Measurements from ENCODE around the gene MICAL3.

The MICAL3 gene

DNA sequence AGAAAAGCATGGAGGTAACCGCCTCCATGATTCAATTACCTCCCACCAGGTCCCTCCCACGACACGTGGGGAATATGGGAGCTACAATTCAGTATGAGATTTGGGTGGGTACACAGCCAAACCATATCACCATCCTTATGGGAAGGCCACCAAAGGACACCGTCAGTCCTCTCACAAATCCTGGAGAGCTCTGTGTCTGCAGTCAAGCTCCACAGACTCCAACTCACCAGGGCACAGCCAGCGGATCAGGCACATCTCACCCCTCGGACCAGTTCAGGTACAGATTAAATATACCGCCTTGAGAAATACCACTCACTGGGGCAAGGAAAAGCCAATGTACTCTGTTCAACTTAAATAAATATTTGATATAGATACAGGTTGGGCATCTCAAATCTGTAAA, 100.3 kb downstream of the MICAL3 start:
- DNase-seq: no peak

DNA sequence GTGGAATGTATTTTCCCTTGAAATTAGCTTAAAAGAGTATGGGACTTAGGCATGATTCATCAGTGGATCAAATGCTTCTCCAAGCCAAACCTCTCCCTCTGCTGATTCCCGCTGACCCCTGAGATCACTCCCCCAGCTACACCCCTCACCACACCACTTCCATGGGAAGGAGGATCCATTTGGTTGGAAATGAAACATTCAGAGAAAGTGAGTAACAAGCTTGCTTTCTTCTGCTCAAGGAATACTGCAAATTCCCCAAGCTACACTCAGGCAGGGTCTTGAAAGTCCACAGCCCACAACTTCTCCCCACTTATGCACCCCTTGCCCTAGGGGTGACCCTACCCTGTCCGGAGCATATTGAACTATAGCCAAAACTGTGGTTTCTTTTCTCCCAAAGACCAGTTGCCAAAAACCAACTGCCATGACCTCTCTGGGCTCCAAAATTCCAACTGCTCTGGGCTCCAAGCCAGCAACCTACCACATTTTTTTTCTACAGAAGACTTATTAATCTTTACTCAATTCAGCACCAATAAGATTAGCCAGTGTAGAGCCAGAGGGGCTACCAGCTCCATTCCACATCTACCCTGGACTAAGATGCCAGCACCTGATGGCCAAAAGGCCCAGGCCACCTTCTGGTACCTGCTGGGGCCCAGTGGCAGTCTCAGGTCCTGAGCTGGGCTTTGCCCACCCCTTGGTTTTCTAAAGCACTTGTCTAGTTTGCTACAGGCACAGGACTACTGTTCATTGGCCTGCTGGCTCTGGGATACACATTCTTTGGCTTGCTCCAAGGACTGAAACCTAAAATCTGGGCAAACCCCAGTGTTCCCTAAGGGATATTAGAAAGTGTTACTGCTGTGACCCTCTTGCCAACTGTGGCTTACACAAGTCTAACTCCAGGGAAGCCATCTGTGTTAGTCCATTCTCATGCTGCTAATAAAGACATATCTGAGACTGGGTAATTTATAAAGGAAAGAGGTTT, 101.1 kb downstream of the MICAL3 start:
- no peak for DNase-seq

DNA sequence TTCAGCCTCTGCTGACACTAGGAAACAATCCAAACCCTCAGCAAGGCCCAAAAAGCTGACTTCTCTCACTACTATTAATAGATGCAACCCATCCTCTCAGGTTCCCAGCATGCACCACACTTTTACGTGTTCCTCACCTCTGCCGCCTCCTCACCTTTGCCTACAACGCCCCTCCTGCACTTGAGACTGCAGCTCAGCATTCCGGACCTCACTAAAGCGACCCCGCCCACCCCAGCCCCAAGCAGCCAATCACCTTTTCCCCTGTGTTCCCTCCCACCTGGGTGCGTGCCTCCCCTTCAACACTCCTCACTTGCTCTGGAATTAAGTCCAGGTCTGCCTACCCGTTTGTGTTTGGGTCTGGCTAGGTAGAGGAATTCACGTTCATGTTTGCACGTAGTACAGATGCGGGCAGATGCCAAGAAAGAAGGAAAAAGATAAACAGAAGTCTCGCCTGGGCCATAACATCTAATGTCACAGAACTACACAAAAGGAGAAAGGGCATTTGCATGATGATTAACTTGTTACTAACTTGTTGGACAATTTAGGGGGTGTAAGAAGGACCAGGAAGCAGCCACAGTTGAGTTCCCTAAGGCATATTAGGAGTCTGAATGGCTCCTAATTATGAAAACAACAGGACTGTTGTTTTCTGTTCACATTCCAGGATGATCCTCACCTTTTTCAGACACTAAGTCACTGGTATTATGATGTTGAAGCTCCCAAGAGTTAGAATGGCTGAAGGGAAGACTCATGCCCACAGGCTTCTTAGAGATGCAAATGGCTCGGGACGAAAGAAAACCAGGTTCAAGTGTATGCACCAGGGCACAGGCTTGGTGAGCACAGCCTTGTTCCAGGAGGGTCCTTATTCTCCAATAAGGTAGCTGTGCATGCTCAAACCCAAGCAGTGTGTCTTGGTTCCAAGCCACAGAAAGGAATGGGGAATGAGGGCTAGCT, 102.2 kb downstream of the MICAL3 start:
- DNase-seq: no peak

DNA sequence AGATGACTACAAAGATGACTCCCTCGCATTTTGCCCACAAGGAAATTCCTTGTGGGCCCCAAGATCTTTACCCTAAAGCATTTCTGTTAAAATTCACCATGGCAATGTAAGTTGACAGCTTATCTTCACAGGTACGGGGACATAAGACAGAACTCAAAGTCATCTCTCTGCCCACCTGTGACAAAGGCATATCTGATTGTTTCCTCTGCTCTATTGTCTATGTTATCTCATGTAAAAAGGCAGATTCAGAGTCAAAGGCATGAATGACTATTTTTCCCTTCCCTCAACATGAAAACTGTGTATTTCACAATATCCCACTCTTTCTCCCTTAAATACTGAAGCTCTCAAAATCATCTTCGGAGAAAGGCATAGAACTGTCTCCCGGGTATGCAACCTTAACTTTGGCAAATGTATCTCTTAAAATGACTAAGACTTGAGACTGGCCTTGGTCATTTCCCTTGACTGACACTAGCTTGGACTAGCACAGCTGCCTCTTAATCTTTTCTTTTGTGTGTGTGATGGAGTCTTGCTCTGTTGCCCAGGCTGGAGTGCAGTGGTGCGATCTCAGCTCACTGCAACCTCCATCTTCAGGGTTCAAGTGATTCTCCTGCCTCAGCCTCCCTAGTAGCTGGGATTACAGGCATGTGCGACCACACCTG, 103.2 kb downstream of the MICAL3 start:
- DNase-seq: no peak

DNA sequence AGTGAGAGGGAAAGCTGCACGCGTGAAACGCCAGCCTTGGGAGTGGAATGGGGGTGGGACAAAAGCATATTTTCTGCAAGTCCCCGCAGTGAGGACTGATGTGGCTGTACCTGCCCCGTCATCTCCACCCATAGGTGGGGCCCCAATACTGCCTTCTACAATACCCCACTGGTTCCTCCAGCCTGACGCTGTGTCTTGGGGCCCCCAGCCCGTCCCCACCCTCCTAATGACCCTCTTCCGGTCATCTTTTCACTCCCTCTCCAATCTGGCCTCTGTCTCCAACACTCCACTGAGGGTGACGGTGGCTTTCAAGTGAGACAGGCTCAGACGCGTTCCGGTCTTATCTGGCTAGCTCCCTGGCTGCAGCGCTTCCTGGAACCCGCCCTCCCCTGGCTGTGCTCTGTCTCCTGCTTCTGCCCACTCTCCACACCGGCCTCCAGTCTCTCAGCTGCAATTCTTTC, 104.2 kb downstream of the MICAL3 start:
- no peak for DNase-seq

DNA sequence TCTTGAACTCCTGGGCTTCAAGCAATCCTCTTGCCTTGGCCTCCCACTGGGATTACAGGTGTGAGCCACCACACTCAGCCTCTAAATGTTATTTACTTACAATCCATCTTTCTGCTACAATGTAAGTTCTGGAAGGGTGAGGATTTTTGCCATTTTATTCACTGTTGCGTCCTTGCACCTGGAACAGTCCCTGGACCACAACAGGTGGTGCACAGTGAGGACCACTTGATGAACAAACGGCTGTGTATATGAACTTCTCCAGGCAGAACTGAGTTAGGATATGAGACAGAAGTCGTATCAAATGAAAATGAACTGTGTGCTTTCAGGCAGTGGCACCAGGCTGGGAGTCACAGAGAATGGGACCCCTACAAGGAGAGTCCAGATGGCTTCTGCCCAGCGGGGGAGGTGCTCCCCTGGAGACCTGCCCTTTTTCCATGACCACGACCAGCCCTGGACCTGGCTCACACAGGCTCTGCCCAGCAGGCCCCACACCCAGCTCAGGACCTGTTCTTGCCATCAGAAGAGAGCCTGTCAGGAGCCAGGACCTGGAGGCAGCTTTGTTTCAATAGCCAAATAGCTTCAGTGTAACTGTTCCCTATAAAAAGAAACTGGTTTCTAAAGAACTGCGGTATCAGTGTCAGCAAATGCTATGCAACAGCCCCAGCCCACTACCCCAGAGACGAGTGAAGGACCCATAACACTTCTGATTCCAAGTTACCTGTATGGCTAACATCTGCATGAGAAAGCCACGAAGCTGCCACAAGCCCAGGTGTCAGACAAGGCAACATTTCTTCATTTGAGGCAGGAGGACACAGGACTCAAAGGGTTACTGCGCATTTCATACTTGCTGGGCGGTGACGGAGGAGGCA, 104.9 kb downstream of the MICAL3 start:
- no peak for DNase-seq

DNA sequence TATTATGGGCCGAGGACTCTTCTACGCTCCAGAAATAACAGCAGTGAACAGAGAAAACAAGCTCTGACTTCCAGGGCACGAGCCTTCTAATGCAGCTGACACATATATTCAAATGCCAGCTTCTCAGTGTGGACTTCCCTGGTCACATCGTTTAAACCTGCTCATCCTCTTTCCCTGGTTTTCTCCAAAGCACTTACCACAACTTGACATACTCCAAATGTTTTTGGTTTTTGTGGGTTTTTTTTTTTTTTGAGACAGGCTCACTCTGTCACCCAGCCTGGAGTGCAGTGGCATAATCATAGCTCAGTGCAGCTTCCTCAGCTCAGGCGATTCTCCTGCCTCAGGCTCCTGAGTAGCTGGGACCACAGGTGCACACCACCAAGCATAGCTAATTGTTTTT, 105.5 kb downstream of the MICAL3 start:
- no peak for DNase-seq

DNA sequence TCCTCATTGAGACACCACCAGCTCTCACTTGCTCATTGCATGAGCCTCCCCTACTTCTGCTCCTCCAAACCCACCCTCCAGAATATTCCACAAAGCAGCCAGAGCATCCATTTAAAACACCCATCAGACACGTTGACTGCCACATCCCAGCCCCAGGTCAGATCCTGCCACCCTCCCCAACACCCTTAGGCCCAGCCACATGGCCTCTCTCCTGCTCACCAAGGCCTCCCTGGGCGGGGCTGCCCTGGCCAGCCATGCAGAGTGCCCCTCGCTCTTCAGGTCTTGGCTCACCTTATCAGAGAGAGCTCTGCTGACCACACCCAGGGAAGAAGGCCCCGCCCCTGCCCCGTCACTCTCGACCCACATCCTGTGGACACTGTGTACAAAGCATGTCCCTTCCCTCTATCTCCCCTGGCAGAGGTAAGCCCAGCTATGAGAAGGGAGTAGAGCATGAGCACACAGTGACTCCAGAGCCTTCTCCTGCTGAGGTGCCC, 106.8 kb downstream of the MICAL3 start:
- DNase-seq: no peak

DNA sequence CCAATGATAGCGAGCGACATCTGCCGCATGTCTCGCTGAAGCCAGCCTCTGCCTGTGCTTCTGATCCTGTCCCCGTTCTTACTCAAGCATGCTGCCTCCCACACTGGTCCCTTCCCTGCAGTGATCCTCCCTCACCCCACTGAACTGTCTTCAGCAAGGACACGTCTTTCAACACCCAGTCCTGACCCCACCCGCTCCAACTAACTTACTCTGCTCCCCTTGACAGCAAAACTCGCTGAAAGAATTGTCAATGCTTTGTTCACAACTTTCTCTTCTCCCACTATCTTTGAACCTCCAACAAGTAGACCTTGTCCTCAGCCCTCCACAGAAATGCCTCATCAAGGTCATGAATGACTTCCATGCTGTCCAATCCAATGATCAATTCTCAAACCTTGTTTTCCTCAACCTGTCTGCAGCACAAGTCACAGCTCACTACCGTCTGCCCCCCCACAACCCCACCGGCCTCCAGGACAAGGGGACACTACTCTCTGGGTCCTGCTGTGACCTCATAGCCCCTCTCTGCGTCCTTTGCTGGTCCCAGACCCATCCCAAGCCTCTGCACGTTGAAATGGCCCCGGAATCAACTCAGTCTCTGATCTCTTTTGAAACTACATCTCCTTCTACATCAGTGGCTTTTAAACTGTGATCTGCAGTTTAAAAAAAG, 108.0 kb downstream of the MICAL3 start:
- DNase-seq: no peak

DNA sequence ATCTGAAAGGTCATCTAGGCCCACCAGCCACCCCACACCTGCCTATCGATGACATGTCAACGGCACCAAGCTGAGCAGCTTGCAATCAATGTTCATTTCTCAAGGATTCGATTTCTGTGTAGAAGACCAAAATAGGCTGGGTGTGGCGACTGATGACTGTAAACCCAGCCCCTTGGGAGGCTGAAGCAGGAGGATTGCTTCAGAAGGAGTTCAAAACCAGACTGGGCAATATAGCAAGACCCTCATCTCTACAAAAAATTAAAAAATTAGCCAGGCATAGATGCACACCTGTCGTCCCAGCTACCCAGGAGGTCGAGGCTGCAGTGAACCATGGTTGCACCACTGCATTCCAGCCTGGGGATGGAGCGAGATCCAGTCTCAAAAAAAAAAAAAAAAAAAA, 108.7 kb downstream of the MICAL3 start:
- no peak for DNase-seq

DNA sequence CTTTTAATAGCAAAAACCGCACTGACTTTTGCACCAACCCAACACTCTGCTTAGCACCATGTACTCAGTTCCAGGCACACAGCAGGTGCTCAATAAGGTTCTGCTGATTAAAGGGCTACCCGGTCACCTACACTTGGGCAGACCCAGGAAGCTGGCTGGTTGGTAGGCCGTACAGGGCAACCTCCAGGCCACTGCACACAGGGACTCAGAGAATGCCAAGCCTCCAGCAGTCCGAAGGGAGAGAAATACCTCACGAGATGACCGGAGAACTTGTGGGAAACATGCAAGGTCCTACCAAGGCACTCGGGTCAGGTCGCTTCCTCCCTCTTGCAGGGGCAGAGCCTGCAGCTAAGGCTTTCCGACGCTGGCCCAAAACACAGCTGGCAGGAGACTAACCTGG, 109.2 kb downstream of the MICAL3 start:
- no peak for DNase-seq

DNA sequence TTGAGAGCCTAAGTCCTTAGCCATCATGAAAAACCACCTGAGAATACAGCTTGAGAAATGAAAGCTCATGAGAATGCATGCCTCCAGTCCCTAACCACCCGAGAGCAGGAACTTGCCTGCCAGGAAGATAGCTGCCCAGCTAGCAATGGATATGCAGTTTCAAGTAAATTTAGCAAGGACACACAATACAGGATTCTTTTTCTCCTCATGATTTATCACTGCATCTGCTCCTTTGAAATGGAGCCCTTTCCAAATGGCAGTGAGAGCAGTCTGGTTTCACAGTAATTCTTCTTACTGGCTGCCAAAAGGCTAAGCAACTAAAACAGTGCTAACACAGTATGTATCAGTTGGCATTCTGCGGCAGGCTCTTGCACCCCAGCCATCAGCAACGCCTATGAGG, 109.9 kb downstream of the MICAL3 start:
- no peak for DNase-seq

DNA sequence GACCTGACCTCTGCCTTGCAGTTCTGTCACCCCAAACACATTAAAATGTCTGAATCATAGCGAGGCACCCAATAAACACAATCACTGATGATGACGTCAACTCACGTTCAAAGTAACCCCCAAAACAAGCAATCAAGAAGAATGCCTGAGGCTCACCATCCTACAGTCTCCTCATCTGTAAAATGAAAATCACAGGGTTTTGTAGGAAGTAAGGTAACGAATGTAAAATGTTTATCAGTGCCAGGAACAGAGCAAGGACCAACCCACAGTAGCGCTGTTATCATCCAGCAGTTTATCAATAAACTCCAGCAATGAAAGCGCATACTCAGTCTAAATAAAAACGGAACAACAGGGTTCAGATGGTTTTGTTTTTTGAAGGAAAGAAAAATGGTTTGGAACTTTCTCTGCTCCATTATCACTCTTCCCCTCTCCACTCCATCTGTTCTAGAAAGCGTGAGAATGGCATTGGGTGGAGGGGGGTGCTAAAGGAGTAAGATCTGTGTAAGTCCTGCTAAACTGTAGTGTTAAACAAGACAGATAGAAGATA, 110.5 kb downstream of the MICAL3 start:
- DNase-seq: no peak

DNA sequence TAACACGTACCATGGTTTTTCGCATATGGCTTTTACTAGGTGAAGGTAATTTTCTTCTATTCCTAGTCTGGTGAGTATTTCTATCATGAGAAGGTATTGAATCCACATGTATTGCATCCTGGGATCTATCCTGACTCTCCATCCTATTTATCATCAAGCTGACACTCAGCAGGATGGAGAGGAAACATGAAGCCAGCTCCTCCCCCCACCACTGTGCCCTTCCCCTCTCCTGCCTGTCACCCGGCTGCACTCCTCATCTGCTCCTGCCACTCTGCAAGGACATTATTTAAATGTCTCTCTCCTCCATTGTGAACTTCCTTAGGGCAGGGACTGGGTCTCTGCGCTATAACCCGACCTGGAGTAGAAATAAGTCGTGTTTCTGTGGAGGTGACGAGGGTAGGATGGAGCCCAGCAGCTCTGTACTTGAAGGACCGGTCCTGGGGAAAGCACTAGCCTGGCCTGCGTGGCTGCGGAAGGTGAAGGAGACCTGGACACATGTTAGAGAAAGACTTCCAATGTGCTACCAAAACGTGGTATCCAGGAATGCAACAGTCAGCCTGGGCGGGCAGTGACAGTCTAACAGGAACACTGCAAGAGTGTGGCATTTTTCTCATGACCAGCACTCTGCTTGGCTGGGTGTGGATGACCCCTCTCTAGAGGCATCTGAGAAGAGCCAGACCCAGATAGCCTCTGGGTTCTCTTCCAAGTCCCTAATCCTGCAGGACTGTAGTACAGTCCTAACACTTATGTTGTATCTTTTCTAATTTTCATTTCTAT, 111.2 kb downstream of the MICAL3 start:
- DNase-seq: no peak

DNA sequence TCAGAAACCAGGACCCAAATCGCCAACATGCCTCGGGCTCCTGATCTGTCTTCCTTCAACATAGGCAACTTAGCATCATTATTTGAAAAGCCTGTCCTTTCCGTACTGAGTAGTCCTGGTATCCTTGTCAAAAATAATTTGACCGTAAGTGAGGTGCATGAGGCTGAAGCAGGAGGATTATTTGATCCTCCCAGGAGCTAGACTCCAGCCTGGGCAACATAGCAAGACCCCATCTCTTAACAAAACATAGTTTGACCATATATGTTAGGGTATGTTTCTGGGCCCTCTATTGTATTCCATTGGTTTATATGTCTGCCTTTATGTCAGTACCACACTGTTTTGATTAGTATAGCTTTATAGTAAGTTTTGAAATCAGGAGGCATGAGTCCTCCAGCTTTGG, 112.5 kb downstream of the MICAL3 start:
- no peak for DNase-seq

DNA sequence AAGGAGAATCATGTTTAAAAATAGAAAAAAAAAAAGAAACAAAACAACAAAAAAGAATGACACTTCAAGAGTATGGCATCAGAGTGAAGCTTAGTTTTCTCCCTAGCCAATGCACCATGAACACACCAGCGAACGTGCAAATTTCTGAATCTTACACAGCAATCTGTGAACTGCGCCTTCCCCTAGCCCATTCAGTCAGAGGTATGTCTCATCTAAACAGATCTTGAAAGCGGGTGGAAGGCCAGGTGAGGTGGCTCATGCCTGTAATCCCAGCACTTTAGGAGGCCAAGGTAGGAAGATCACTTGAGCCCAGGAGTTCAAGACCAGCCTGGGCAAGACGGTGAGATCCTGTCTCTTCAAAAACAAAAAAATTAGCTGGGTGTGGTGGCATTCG, 113.1 kb downstream of the MICAL3 start:
- no peak for DNase-seq

DNA sequence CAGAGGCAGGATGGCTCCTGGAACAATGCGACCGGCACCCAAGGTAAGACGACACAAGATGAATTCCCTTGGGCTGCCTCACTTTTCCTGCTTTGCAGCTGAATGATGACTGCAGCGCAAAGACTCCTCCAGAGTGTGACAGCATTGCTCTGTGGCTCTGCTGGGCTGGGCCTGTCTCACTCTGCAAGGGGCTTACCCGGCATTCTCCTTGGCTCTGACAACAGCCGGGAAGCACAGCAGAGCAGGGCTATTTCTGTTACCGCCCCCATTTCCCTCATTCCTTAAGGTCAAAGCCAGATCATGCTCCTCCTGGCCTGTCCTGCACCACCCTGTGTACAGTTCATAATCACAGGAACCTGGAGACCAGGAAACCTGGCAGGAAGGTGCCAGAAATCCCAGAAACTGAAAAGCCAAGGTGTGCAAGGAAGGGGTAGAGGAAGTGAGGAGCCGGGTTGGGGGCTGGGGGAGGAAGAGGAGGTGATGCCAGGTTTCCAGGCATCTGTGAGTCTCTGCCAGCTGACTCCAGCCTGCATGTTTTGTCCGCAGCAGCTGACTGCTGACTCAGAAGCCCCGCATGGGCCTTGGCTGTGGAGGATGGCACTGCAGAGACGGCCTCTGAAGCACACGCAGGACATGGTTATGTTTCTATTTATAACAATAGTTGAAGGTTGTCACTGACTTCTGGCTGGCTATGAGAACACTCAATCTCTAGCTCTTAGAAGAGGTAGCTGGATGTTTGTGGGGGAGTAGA, 113.6 kb downstream of the MICAL3 start:
- DNase-seq: no peak

DNA sequence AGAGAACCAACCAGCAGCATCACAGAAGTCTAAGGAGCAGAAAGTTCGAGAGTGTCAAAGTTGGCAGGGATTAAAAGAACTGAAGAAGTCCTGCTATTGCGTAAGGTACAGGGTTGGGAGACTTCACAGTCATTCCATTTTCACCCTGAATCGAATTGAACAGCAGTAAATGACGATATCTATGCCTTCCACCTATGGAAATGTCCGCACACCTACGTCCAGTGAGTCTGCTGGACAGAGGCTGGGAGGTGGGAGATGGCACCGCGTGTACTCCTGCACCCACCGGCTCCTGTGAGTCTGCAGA, 116.7 kb downstream of the MICAL3 start:
- DNase-seq: no peak

DNA sequence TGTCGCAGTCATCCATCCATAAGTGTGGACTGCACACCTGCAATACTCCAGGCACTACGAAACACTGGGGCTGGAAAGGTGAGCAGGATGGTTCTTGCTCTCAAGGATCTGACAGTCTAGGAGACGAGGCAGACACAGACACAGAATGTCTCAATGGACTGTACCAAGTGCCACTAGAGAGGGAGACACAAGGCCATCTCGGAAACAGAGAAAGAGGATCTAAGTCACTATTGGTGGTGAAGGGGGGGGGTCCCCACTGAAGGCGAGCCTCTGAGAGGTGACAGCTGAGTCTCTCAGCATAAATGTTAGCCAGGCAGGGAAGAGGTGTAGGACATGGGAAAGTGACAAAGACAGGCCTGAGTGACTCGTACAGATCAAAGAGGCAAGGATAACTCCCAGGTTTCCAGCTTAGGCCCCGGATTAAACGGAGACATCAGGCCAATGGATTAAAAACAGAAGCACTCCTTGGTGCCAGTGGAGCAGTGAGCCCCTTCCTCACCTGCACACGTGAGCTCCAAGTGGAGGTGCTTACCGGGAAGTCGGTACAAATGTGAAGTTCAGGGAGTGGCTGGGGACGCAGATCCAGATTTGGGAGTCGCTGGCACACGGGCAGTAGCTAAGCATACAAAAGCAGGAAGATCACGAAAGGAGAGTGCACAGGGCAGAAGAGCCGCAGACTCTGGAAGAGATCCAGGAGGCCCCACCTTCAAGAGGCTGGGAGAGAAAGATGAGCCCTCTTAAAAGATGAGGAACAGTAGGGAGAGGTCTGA, 117.2 kb downstream of the MICAL3 start:
- DNase-seq: no peak
